Brain microvascular endothelial cell (primary cell): Measurements from ENCODE around the gene MAN1A1.

Source experiments
- DNase-seq: peaks from one replicate; pipeline ENCODE4 v3.0.0-alpha.2; 2020
- H3K27ac ChIP-seq: fragments of 250-450 bp; sonication (Bioruptor Pico); 2 replicates; pipeline ENCODE4 v1.5.1; 2020; ENCODE audit warnings: mild to moderate bottlenecking, moderate library complexity
- H3K27me3 ChIP-seq: fragments of 250-450 bp; sonication (Bioruptor Pico); replicated peaks from 2 replicates; pipeline ENCODE4 v1.5.1; 2020; ENCODE audit warnings: mild to moderate bottlenecking
- H3K36me3 ChIP-seq: fragments of 250-450 bp; sonication (Bioruptor Pico); replicated peaks from 2 replicates; pipeline ENCODE4 v1.5.1; 2020; ENCODE audit warnings: mild to moderate bottlenecking
- H3K4me3 ChIP-seq: 2 replicates; pipeline ENCODE4 v1.5.1; 2011; ENCODE audit warnings: low read depth, mild to moderate bottlenecking, control low read depth, low read length, moderate library complexity
- CTCF ChIP-seq: IDR thresholded peaks from 2 replicates; pipeline ENCODE4 v1.5.1; 2011; ENCODE audit warnings: low read depth, mild to moderate bottlenecking, moderate library complexity, low read length, control low read depth, inconsistent platforms; ENCODE audit errors: missing control alignments
- in situ Hi-C: cut with HindIII; loops from 2 replicates; pipeline ENCODE4 v1.10.0; 2017; ENCODE audit warnings: low sequenced_read_pairs, low pct_ligation_motif_present

MAN1A1 gene

DNA sequence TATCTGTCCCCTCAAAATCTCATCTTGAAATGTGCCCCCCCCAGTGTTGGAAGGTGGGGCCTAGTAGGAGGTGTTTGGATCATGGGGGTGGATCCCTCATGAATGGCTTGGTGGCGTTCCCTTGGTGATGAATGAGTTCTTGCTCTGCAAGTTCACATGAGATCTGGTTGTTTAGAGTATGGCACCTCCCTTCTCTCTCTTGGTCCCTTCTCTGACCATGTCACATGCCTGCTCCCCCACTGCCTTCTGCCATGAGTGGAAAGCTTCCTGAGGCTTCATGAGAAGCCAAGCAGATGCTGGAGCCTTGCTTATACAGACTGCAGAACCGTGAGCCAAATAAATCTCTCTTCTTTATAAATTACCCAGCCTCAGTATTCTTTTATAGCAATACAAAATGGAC is 70.9 kb downstream of the MAN1A1 start:
- Histone ChIP-seq H3K27me3 (no peaks in the 10 kb centered on the region), H3K4me3 (no peak overlapping the region), H3K27ac (no peak overlapping the region), H3K36me3 (no peaks in the 10 kb centered on the region)
- TF ChIP-seq CTCF: no peak
- in situ Hi-C loops: no loop called here
- no peak for DNase-seq

DNA sequence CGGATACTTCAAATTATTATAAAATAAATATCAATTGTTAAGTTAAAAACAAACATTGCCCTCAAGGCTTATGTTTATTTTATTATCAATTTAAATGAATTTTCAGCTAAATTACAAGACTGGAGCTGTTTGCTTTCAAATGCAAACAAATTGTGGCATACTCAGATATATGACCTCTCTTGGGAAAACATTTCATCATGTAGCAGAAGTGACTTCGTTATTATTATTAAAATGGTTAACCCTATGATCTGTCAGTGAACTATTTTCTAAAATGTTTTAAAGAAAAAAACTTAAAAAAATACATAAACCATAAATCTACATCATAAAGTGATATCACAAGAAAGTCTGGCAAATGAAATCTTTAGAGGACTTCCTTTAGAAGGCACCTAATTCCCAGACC is 72.5 kb downstream of the MAN1A1 start:
- H3K27ac ChIP-seq: no peak overlapping the region
- H3K27me3 ChIP-seq: no peaks in the 10 kb centered on the region
- DNase-seq: no peak
- in situ Hi-C loops: no loop called here
- TF ChIP-seq CTCF: no peak
- H3K4me3 ChIP-seq: no peak overlapping the region
- H3K36me3 ChIP-seq: no peaks in the 10 kb centered on the region

GRCh38 chr6:119276211-119276610 is 73.3 kb downstream of the MAN1A1 start:
- no peak for DNase-seq
- H3K27ac ChIP-seq: no peak overlapping the region
- no peak for TF ChIP-seq CTCF
- H3K36me3 ChIP-seq: no peaks in the 10 kb centered on the region
- in situ Hi-C loops: no loop called here
- H3K4me3 ChIP-seq: no peak overlapping the region
- no peaks in the 10 kb centered on the region for H3K27me3 ChIP-seq

GRCh38 chr6:119274197-119274595 is 75.4 kb downstream of the MAN1A1 start:
- in situ Hi-C loops: no loop called here
- no peak overlapping the region for H3K4me3 ChIP-seq
- no peaks in the 10 kb centered on the region for H3K36me3 ChIP-seq
- DNase-seq: no peak
- H3K27ac ChIP-seq: no peak overlapping the region
- TF ChIP-seq CTCF: no peak
- H3K27me3 ChIP-seq: no peaks in the 10 kb centered on the region

GRCh38 chr6:119273272-119274196 is 76.0 kb downstream of the MAN1A1 start:
- no peak overlapping the region for H3K4me3 ChIP-seq
- in situ Hi-C loops: no loop called here
- no peaks in the 10 kb centered on the region for H3K36me3 ChIP-seq
- no peaks in the 10 kb centered on the region for H3K27me3 ChIP-seq
- DNase-seq: no peak
- no peak for TF ChIP-seq CTCF
- H3K27ac ChIP-seq: no peak overlapping the region
